Amniotic epithelial cell (primary cell): ENCODE measurements around the gene HS6ST3.

Experiments
- DNase-seq: peaks from one replicate; pipeline ENCODE4 v3.0.0-alpha.2; 2010; ENCODE audit warnings: low read depth

HS6ST3 gene

DNA sequence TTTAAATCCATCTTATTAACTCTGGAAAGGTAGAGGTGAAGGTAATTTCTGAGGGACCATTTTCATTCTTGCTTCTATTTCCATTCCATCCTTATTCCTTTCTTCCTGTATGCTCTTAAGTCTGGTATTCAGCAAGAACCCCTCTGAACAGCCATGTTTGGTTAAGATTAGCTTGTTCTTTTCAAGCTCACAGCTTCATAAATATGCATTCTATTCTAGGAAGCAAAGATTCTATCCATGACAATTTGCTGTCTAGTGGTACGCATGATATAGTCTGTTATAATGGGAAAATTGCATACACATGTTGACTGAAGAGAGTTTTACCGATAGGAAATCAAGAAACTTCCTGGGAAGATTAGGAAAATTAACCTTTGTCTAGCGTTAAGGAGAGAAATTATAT, 218.7 kb downstream of the HS6ST3 start:
- no peak for DNase-seq

DNA sequence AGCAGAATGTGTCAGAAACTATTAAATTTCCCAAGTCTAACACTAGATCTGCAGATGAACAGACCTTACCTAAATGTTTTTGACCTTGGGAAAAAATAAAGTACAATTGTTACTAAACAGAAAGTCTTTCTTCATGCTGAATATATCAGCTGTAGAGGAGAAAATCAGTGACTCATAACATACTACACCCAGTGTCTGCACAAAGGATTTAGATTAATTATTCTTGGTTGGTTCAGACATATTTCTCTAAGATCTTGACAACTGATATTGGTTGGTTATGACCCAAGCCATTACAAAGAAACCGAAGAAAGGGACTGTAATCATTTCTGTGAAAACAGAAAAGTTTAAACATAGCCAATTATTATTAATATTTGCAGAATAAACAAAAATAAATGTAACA, 225.1 kb downstream of the HS6ST3 start:
- DNase-seq, result peak; percentile 40

GRCh38 chr13:96338030-96338429, 248.1 kb downstream of the HS6ST3 start:
- no peak for DNase-seq

GRCh38 chr13:96342286-96342685, 252.4 kb downstream of the HS6ST3 start:
- no peak for DNase-seq

GRCh38 chr13:96342852-96343465, 253.1 kb downstream of the HS6ST3 start:
- DNase-seq, result no peak

- DNase-seq, result no peak
These were observed 257.0 kb downstream of the HS6ST3 start for GRCh38 chr13:96346921-96347320.

GRCh38 chr13:96373597-96373996, 283.7 kb downstream of the HS6ST3 start:
- no peak for DNase-seq

DNA sequence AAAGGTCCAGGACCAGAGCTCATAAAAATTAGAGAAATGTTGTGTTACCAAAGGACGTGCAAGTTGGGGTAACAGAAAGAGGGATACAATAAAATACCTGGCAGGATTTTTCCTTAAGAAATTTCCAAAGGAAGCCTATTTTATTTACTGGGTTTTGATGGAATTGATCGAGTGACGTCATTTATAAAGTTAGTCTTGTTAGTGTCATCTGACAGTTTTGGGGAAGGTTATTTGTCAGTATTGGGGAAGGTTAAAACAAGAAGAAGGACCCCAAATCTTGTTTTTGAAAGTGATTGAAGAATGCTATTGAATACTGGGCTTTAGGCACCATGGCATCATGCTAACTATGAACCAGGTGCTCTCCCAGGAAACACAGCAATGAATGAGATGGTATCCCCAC, 287.9 kb downstream of the HS6ST3 start:
- DNase-seq, result no peak

DNA sequence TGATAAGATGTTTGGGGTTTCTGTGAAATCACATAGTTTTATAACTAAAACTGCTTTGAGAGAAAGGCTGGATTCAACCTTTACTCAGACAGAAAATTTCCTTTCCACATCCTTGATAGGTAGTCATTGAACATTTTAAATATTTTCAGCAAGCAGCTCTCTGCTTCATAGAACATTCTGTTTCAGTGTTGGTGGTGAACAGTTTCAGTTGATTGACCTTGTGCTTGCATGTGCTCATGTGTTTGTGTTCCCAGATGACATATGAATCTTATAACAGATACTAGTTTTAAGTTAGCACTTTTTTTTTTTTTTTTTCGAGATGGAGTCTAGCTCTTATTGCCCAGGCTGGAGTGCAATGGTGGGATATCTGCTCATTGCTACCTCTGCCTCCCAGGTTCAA, 290.1 kb downstream of the HS6ST3 start:
- DNase-seq, result no peak

GRCh38 chr13:96381681-96382080, 291.8 kb downstream of the HS6ST3 start:
- DNase-seq, result no peak

DNA sequence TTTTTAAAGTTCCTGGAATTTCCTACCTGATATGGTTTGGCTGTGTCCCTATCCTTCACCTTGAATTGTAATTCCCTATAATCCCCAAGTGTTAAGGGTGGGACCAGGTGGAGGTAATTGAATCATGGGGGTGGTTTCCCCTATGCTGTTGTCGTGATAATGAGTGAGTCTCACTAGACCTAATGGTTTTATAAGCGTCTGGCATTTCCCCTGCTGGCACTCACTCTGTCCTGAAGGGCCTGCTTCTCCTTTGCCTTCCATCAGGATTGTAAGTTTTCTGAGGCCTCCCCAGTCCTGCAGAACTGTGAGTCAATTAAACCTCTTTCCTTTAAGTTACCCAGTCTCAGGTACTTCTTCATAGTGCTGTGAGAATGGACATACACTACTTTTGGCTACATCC, 298.7 kb downstream of the HS6ST3 start:
- DNase-seq, result no peak

DNA sequence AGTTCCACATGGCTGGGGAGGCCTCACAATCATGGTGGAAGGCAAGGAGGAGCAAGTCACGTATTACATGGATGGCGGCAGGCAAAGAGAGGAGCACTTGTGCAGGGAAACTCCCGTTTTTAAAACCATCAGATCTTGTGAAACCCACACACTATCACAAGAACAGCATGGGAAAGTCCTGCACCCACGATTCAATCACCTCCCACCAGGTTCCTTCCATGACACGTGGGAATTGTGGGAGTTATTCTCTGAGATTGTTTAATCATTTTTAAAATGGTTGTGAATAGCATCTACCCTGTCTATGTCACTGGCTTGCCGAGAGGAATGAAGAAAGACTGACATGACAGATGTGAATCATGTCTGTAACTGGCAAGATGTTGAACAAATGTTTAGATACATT, 301.7 kb downstream of the HS6ST3 start:
- DNase-seq, result no peak

DNA sequence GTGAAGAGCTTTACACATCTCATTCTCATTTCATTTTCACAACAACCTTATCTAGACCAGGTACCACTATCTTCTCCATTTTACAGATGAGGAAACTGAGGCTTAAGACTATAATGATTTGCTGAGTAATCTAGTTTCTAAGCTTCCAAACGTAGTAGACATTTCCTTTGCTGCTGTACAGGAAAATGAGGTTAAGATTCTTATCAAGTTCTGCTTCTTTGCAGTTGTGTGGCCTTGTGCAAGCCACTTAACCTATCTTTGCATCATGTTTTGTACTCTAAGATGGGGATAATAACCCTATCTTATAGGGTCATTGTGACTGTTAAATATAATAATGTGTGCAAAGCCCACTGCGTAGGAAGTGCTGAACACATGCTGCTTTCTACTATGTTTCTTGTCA, 307.9 kb downstream of the HS6ST3 start:
- no peak for DNase-seq

DNA sequence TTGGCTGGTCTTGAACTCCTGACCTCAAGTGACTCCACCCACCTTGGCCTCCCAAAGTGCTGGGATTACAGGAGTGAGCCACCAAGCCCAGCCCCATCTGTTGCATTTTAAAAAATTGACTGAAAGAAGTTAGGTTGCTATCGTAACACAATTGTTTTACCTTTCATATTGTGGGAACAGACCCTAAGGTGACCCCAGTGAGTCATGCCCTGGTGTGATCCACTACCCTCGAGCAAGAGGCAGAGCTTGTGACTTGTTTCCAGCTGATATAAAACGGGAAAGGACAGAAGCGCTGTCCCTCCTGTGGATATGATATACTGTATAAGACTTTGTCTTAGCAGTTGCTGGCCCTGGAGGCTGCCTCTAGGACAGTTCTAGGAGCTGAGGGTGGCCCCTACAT, 308.6 kb downstream of the HS6ST3 start:
- no peak for DNase-seq

DNA sequence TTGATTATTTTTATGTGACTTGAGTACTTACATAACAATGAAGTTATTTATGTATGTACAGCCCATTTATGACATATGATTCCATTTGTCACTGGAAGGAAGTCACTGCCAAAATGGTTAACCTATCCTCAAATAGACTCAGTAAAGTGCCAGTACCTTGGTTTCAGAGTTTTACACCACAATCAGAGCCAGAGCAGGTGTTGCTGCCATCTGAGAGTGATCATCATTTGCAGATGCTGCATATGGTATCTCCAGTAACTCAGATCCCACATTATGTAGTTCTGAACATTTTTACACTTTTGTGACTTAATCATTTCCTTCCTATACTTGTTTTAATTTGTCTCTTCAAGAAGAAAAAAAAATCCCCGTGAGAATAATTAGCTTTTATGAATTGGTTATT, 313.3 kb downstream of the HS6ST3 start:
- no peak for DNase-seq

DNA sequence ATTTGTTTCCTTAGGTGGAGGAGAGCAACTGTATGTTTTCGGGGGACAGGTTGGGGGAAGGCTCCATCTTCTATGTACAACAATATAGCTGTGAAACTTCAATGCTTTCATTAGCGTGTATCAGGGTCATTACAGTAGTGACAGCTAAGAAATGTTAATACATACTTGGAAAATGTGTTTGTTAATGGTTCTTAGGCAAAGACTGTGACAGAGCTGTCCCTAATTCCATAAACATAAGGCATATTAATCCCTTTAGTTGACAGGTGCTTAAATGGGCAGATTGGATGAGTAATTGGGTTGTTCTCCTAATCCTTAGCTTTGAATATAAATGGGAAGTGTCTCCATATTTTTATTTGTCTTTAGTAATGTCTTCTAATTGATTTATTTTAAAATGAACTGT, 313.7 kb downstream of the HS6ST3 start:
- DNase-seq, result no peak

- DNase-seq, result no peak
These were observed 326.0 kb downstream of the HS6ST3 start for GRCh38 chr13:96415831-96416385.

DNA sequence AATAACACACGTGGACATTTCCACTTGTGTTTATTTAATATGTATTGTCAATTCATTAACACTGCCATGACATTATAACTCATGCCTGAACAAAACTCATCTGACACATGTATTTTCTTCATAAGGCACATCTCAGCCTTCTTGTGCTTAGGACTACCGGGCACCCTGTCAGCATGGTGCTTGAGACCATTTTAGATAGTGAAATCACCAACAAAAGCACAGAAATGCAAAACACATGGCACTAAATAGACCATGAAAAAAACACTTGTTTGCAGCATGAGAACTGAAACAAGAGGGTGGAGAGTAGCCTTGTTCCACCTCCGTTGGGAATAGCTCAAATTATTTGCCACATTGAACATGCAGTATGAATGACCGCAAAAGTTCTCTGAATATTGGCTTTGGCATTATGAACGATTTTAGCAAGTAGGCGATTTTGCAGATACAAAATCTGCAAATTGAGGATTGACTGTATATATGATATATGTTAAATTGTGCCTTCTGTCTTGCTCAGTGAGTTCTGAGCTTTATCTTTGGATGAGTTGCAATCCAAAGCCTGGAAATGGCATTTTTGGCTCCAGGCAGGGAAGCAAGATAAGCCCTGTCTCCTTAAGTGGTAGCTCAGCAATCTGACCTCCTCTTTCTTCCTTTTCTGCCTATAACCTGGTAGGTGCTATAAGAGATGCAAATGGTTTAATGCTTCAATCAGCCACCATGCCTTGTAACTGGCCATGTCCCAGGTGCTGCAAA, 328.2 kb downstream of the HS6ST3 start:
- no peak for DNase-seq

DNA sequence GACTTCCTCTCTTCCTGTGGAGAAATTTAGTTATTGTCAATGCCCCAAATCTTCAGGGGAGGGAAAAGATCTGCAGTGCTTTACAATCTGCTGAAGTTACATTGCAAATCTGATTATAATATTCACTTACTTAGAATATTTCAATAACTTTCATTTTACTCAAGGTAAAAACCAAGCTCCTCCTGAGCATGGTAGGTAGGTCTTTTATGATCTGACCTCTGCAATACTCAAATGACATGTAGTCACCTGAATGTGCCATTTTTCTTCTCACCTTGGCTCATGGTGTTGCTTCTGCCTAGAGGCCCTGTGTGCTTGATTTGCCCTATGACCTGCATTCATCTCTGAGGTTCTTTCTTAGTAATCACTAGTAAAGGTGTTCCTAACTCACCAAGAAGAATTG, 331.4 kb downstream of the HS6ST3 start:
- DNase-seq, result no peak

- DNase-seq, result no peak
These were observed 332.1 kb downstream of the HS6ST3 start for GRCh38 chr13:96422002-96422401.

DNA sequence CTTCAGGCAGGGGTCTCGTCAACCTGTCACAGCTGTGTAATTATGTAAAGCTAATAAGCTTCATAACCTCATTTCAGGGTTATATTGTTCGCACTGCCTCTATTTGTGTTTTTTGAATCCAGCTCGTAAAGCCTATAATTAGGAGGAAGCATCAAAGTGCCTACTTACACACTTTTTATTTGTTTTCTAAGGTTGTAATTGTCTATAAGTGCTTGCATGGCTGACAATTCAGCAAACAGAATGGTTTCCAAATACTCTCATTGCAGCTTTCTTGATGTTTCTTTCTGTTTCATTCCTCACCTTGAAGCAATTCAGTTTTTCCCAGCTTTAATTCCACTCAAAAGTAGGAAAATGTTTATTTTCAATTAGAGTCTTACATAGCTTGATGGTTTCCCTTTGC, 336.3 kb downstream of the HS6ST3 start:
- DNase-seq, result no peak

DNA sequence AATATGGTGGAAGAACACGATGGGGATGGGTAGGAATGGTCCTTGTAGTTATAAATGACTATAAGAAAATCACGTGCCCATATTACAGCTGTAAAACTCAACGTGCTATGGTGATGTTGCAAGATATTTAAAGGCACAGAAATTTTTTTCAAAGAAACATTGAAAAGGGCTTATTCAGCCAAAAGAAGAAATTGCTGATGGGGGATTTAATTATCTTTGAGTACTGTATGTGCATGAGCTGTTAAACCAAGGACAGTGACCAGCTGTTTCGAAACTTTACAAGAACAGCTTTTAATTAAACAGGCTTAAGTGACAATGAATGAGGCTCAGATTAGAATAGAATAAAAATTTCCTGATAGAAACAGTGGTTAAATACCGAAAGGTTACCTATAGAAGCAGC, 339.0 kb downstream of the HS6ST3 start:
- DNase-seq, result no peak

DNA sequence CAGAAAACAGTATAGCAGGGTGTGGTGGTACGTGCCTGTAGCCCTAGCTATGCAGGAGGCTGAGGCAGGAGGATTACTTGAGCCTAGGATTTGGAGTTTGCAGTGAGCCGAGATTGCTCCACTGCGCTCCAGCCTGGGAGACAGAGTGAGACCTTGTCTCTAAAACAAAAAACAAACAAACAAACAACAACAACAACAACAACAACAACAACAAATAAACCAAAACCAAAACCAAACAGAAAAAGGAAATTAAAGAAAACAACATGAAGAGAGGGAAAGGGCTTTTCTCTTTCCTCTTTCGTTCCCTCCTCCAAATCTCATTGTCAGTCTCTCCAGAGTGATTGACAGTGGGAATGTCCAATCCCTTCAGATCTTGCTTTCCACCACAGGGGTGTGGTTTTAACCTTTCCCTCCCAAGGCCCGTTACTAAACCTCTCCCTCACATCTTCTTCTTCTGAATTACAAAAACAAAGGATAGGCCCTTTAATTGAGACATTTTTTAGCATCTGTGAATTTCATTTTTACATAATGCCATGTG, 341.2 kb downstream of the HS6ST3 start:
- DNase-seq, result peak; percentile 8

GRCh38 chr13:96444676-96445075, 354.8 kb downstream of the HS6ST3 start:
- DNase-seq, result no peak
